AG04450 (cell line): Measurements from ENCODE around the gene GYG2. TPM values are rescaled to one million over a fixed set of nuclear protein-coding genes. Genes with fewer than 3 reads are reported as not detected.

Experiments
- CTCF ChIA-PET: fragments of 300-600, 350-600 bp; formaldehyde crosslinking; extraction: SDS; loops from one replicate; lab custom pipeline; 2022; ENCODE audit warnings: antibody characterized with exemption, inconsistent platforms; lab: Charles Lee
- POLR2A ChIA-PET: fragments of 350-600 bp; formaldehyde crosslinking; extraction: SDS; loops from one replicate; lab custom pipeline; 2021; ENCODE audit warnings: antibody characterized with exemption, inconsistent platforms; lab: Yijun Ruan, JAX
- DNase-seq: peaks from one replicate; pipeline ENCODE4 v3.0.0-alpha.2; 2011; ENCODE audit warnings: low read depth, low spot score
- H3K27ac ChIP-seq: one replicate; pipeline ENCODE4 v1.5.1; 2012; ENCODE audit warnings: low read depth, low read length, control low read depth
- H3K27me3 ChIP-seq: one replicate; pipeline ENCODE4 v1.6.0; 2012; ENCODE audit warnings: low read length; ENCODE audit not compliant: control insufficient read depth, insufficient read depth
- H3K4me3 ChIP-seq: 2 replicates; pipeline ENCODE4 v1.5.1; 2011; ENCODE audit warnings: mild to moderate bottlenecking, low read depth, low read length, control low read depth
- H3K9me3 ChIP-seq: 2 replicates; pipeline ENCODE4 v1.5.1; 2012; ENCODE audit warnings: low read length; ENCODE audit not compliant: control insufficient read depth, insufficient read depth
- polyA plus RNA-seq: library from polyadenylated mRNA; depleted of rRNA; stranded (reverse); fragments of >200 nt; gene quantifications from 2 replicates; pipeline ENCODE4 v1.2.3, GENCODE V29; 2011
- TF ChIP-seq, protein P1 (sequence below): IDR thresholded peaks from 2 replicates; pipeline ENCODE4 v1.5.1; 2011; ENCODE audit warnings: low read depth, low read length, control low read depth, inconsistent platforms

The GYG2 gene
- polyA plus RNA-seq, 1 experiment: 19.6 TPM

DNA sequence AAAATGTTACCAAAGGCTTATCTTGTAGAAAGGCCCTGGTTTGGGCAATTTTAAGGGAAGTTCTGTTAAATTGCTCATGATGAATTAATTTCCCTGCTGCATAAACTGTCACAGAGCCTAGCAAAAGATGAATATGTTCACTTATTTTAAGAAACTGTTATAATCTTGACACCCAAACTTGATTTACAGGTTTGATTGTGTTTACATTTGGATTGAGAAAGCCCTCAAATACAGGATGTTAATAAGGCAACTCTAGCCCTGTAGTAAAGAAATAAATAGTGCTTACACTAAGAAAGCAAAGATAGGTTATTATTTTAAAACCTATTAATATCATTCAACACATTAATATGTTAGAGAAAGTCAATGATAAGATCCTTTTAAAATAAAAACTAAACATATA lies 18.3 kb downstream of the GYG2 start:
- Histone ChIP-seq H3K27ac (no peak overlapping the region), H3K9me3 (no peaks in the 10 kb centered on the region), H3K4me3 (no peak overlapping the region), H3K27me3 (no peaks in the 10 kb centered on the region)
- ChIA-PET POLR2A (no interaction called here), CTCF (no interaction called here)
- TF ChIP-seq, protein P1, sequence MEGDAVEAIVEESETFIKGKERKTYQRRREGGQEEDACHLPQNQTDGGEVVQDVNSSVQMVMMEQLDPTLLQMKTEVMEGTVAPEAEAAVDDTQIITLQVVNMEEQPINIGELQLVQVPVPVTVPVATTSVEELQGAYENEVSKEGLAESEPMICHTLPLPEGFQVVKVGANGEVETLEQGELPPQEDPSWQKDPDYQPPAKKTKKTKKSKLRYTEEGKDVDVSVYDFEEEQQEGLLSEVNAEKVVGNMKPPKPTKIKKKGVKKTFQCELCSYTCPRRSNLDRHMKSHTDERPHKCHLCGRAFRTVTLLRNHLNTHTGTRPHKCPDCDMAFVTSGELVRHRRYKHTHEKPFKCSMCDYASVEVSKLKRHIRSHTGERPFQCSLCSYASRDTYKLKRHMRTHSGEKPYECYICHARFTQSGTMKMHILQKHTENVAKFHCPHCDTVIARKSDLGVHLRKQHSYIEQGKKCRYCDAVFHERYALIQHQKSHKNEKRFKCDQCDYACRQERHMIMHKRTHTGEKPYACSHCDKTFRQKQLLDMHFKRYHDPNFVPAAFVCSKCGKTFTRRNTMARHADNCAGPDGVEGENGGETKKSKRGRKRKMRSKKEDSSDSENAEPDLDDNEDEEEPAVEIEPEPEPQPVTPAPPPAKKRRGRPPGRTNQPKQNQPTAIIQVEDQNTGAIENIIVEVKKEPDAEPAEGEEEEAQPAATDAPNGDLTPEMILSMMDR: no peak
- no peak for DNase-seq

DNA sequence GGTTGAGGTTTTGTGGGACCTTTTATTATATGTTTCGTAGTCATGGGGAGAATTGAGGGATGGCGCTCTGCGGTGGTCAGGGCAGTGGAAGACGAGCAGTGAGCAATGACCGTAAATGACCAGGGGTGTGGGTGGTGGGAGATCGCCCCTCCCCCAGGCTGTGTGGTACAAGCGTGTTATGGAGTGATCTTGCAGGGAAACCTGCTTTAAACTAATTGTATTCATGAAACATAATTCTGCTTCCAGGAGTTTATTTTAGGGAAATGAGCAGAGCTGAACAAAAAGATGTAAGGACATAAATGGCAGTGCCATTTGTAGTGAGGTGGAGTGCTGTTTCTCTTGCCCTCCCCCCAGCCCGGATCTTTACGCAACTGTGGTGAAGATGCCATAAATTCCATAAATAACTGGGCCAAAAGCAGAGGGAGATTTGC lies 20.2 kb downstream of the GYG2 start:
- TF ChIP-seq, protein P1: no peak
- ChIA-PET POLR2A (interaction anchor here (1.0 kb wide), 1 partner anchor 14 kb away, joined by 3 read pairs; no protein-coding TSS in a partner anchor), CTCF (no interaction called here)
- Histone ChIP-seq H3K27me3 (no peaks in the 10 kb centered on the region), H3K9me3 (no peaks in the 10 kb centered on the region), H3K4me3 (no peak overlapping the region), H3K27ac (peak overlapping the region; percentile 47)
- no peak for DNase-seq

DNA sequence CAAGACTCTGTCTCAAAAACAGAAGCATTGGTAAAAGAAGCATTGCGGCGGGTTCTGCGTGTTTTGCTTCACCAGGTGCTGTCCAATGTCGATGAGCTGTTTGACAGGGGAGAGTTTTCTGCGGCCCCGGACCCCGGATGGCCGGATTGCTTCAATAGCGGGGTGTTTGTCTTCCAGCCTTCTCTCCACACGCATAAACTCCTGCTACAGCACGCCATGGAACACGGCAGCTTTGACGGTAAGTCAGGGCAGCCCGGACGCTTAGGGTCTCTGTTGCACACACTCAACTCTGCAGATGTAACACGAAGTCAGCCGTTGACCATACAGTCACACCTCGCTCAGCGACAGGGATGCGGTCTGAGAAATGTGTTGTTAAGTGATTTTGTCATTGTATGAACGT lies 26.2 kb downstream of the GYG2 start:
- no peak for DNase-seq
- H3K27ac ChIP-seq: no peak overlapping the region
- no peaks in the 10 kb centered on the region for H3K9me3 ChIP-seq
- H3K27me3 ChIP-seq: no peaks in the 10 kb centered on the region
- H3K4me3 ChIP-seq: no peak overlapping the region
- ChIA-PET POLR2A (no interaction called here), CTCF (interaction anchor here (0.6 kb wide), 1 partner anchor 8 kb away, joined by 5 read pairs; no protein-coding TSS in a partner anchor)
- TF ChIP-seq, protein P1: no peak

DNA sequence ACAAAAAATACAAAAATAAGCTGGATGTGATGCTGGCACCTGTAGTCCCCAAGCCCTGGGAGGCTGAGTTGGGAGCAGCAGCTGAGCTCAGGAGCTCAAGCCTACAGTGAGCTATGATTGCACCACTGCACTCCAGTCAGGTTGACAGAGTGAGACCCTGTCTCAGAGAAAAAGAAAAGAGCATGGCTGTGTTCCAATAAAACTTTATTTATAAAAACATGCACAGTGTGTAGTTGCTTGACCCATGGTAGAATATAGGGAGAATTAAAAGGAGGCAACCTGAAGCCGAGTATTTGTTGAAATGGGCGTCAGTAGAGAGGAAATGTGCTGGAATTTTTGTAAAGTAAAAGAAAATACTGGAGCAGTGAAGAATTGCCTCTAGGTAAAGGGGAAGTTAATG lies 27.0 kb downstream of the GYG2 start:
- no peaks in the 10 kb centered on the region for H3K9me3 ChIP-seq
- H3K27ac ChIP-seq: no peak overlapping the region
- TF ChIP-seq, protein P1: no peak
- no peak overlapping the region for H3K4me3 ChIP-seq
- CTCF ChIA-PET: no interaction called here
- POLR2A ChIA-PET: no interaction called here
- no peaks in the 10 kb centered on the region for H3K27me3 ChIP-seq
- DNase-seq: no peak

DNA sequence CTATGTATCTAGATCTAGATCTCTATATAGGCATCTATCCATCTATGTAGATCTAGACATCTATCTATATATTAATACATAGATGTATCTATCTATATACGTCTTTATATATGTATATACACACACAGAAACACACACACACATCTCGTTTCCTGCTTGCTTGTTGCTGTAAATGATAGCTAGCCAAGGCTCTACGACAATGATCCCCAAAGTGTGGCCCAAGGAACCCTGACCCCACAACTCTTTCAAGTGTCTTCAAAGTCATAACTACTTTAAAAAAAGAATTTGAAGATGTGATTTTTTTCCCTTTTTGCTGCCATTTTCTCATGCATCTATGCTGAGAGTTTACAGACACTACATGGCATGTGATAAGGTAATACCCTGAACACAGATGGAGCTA lies 28.8 kb downstream of the GYG2 start:
- no peaks in the 10 kb centered on the region for H3K27me3 ChIP-seq
- TF ChIP-seq, protein P1: no peak
- ChIA-PET CTCF (no interaction called here), POLR2A (no interaction called here)
- no peak for DNase-seq
- H3K9me3 ChIP-seq: no peaks in the 10 kb centered on the region
- no peak overlapping the region for H3K27ac ChIP-seq
- no peak overlapping the region for H3K4me3 ChIP-seq
